Gastroesophageal sphincter (tissue), 3 donors: Measurements from ENCODE around the gene ZNF691.

Experiments used
- CTCF ChIP-seq, 4 experiments: fragments of 200-600 bp in 2 of 4; fragments of 450-650 bp in 2 of 4; sonication (generic) in 1 of 4; IDR thresholded peaks; one replicate each; pipeline ENCODE4 v1.5.1; 2017 to 2019; ENCODE audit warnings: antibody characterized with exemption in 4 of 4, mild to moderate bottlenecking in 2 of 4, moderate library complexity in 2 of 4
- POLR2A ChIP-seq, 2 donors: fragments of 450-650 bp; IDR thresholded peaks; one replicate each; pipeline ENCODE4 v1.6.1; 2017; ENCODE audit warnings: antibody characterized with exemption in 2 of 2, mild to moderate bottlenecking in 2 of 2, moderate library complexity in 1 of 2

GRCh38 chr1:42825036-42825851 lies 21.2 kb upstream of the ZNF691 start:
- TF ChIP-seq CTCF (IDR thresholded peaks at IDR 0.05): no peak
- no peak for TF ChIP-seq POLR2A (IDR thresholded peaks at IDR 0.05)
